Measurements from ENCODE around the gene SUZ12.

DNA sequence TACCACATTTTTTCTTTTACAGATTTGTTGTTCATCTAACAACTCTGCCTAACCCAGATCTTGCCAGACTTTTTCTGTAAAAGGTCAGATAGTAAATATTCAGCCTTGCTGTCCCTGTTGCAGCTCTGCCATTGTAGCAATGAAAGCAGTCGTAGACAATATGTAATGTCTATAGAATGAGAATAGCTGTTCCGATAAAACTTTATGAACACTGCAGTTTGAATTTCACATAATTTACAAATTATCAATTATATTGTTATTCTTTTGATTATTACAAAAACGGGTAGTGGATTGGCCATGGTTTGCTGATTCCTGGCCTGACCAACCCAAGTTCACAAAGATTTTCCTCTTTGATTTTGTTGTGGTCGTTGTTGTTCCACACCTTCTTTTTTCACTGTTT lies 73.3 kb downstream of the SUZ12 start:
- TF ChIP-seq, protein P1, sequence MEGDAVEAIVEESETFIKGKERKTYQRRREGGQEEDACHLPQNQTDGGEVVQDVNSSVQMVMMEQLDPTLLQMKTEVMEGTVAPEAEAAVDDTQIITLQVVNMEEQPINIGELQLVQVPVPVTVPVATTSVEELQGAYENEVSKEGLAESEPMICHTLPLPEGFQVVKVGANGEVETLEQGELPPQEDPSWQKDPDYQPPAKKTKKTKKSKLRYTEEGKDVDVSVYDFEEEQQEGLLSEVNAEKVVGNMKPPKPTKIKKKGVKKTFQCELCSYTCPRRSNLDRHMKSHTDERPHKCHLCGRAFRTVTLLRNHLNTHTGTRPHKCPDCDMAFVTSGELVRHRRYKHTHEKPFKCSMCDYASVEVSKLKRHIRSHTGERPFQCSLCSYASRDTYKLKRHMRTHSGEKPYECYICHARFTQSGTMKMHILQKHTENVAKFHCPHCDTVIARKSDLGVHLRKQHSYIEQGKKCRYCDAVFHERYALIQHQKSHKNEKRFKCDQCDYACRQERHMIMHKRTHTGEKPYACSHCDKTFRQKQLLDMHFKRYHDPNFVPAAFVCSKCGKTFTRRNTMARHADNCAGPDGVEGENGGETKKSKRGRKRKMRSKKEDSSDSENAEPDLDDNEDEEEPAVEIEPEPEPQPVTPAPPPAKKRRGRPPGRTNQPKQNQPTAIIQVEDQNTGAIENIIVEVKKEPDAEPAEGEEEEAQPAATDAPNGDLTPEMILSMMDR (IDR thresholded peaks at IDR 0.05) = no peak
- no peak for TF ChIP-seq POLR2A (IDR thresholded peaks at IDR 0.05)
